ENCODE measurements around the gene BRF1.

Gene BRF1

GRCh38 chr14:105207460-105207901, 93.3 kb downstream of the BRF1 start:
- DNase-seq = no peak

- no peak for DNase-seq
Measured at GRCh38 chr14:105206873-105207272, 93.9 kb downstream of the BRF1 start.

GRCh38 chr14:105205673-105206208, 95.1 kb downstream of the BRF1 start:
- DNase-seq = peak in 1 of 2 experiments; percentile 44

- DNase-seq = no peak
Measured at GRCh38 chr14:105204931-105205672, 95.7 kb downstream of the BRF1 start.

GRCh38 chr14:105204206-105204930, 96.4 kb downstream of the BRF1 start:
- DNase-seq = no peak

- no peak for DNase-seq
Measured at GRCh38 chr14:105203701-105204100, 97.1 kb downstream of the BRF1 start.

- DNase-seq = peak in 1 of 2 experiments; percentile 35
Measured at GRCh38 chr14:105203057-105203531, 97.7 kb downstream of the BRF1 start.

GRCh38 chr14:105201925-105202513, 98.8 kb downstream of the BRF1 start:
- no peak for DNase-seq

GRCh38 chr14:105201156-105201924, 99.5 kb downstream of the BRF1 start:
- no peak for DNase-seq

GRCh38 chr14:105200641-105201040, 100.2 kb downstream of the BRF1 start:
- no peak for DNase-seq

- no peak for DNase-seq
Measured at GRCh38 chr14:105200074-105200473, 100.7 kb downstream of the BRF1 start.

- no peak for DNase-seq
Measured at GRCh38 chr14:105199093-105199492, 101.7 kb downstream of the BRF1 start.

- DNase-seq = no peak
Measured at GRCh38 chr14:105198588-105198987, 102.2 kb downstream of the BRF1 start.

- no peak for DNase-seq
Measured at GRCh38 chr14:105197211-105197641, 103.6 kb downstream of the BRF1 start.

- no peak for DNase-seq
Measured at GRCh38 chr14:105196265-105196960, 104.4 kb downstream of the BRF1 start.

- DNase-seq = no peak
Measured at GRCh38 chr14:105195522-105196264, 105.1 kb downstream of the BRF1 start.

GRCh38 chr14:105195051-105195450, 105.8 kb downstream of the BRF1 start:
- DNase-seq = no peak

- peak; percentile 70 to 78 for DNase-seq
Measured at GRCh38 chr14:105193916-105194782, 106.7 kb downstream of the BRF1 start.

GRCh38 chr14:105192866-105193731, 107.7 kb downstream of the BRF1 start:
- no peak for DNase-seq
